GM18498 (cell line): ENCODE measurements around the gene FAM156B.
"Not testable (repeated sequence)": the region's sequence is repeated elsewhere in the genome, so short reads cannot be mapped to it uniquely, and the experiment has no call there.

ENCODE experiments used
- ATAC-seq: cut with Tn5 transposase; IDR thresholded peaks from one replicate; pipeline ENCODE4 v1.9.1; 2021; ENCODE audit warnings: mild to moderate bottlenecking, moderate library complexity; ENCODE audit not compliant: unreplicated experiment

The FAM156B gene

DNA sequence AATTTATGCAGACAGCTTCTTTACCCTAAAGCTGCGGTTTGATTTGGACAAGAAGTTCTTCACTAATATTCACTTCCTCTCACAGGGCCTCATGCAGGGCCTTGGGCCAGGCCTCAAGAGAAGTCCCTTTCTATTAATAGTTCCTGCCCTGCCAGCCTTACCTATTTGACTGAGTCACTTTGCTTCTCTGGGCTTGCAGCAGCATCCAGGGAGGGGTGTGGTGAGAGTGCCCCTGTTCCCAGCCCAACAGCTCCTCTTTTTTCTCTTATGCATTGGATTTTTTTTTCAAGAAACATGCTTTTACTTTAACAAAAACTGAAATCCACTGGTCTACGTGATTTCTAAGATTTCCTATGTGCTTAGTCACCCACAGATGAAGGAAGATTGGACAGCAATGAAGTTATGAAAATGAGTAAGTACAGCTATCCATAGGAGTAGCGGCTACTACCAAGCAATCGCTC lies 26.7 kb downstream of the FAM156B start:
- ATAC-seq: peak; percentile 49

DNA sequence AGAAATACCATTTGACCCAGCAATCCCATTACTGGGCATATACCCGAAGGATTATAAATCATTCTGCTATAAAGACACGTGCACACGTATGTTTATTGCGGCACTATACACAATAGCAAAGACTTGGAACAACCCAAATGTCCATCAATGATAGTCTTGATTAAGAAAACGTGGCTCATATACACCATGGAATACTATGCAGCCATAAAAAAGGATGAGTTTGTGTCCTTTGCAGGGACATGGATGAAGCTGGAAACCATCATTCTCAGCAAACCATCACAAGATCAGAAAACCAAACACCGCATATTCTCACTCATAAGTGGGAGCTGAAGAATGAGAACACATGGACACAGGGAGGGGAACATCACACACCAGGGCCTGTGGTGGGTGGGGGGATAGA lies 33.1 kb downstream of the FAM156B start:
- ATAC-seq: not testable (repeated sequence)

DNA sequence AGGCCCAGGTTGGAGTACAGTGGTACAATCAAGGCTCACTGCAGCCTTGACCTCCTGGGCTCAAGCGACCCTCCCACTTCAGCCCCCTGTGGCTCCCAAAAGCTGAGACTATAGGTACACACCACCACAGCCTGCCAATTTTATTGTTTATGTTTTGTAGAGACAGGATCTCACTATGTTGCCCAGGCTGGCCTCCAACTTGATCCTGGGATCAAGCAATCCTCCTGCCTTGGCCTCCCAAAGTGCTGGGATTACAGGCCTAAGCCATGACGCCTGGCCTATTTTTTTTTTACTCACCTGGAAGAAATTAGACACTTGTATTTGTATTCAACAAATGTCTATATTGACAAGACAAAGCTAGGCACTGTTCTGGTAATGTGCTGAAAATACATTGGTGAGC lies 36.1 kb downstream of the FAM156B start:
- no peak for ATAC-seq

DNA sequence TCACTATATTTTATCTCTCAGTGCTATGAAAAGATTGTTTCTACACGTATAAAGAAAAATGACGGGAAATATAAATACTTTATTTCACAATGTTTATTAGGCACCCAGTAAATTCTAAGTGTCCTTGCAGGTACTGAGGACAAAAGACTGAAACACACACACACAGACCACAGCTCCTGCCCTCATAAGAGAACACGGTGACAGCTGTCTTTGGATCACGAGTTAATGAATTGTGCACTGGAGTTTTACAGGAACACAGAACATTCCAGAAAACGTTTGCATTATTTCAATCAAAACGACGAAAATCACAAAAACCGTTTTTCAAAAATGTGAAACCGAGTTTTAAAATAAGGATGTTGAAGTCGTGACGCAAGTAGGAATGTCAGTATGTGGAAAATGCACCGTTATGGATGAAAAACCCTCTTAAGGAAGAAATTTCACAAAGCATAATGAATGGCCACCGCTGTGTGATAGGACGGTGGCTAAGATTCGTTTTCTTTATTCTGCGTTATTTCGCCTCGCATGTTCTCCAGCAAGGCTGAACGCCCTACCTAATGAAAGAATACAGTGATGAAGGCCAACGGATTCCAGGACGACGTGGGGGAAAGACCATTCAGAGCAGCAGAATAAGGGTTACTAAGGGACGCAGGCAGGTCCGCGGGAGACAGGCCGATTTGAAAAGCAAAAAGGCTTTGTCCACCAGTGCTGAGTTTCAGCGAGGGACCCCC lies 37.0 kb downstream of the FAM156B start:
- no peak for ATAC-seq

DNA sequence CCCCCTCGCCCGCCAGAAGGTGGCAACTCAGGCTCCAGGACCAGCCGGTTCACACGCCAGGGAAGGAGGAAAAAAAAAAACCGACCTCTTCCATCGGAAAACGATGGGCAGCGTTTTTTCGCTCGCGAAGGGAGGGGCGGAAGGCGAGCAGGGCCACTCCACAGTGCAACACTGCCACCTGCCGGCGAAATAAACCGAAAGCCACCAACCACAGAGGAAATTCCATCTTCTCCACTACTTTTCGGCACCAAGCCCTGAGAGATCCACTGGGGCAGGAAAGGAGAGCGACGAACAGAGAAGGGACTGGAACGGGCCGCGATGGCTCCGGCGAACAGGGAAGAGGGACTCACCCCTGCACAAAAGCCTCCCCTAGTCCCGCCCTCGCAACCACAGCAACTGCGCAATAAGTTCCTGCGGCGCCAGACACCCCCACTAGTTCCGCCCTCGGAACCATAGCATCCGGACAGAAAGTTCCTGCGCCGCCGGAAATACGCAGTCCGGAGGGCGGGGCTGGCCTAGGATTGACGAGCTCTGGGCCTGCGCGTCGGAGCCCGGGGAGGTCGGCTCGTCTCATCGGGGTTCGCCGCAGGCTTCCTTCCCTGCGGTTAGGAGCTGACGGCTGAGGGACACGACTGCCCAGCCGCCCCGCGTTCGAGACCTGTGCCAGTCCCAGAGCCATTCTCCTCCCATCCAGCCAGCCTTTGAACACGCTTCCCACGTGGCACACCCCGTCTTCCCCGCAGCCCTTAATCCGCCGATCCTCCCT lies 37.8 kb downstream of the FAM156B start:
- ATAC-seq: peak; percentile 92

DNA sequence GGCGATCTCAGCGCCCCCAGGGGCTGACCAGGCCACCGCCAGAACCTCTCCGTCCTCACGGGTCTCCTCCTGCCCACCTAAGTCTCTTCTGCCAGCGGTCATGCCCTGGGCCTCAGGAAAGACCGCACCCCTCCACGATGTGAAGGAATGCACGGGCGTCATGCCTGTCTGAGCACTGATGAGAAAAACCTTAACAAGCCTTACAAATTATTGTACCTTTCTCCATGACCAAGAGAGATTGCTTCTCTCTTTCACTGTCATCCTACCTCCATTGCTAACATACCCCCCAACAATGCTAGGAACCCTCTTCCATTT lies 38.3 kb downstream of the FAM156B start:
- not testable (repeated sequence) for ATAC-seq

DNA sequence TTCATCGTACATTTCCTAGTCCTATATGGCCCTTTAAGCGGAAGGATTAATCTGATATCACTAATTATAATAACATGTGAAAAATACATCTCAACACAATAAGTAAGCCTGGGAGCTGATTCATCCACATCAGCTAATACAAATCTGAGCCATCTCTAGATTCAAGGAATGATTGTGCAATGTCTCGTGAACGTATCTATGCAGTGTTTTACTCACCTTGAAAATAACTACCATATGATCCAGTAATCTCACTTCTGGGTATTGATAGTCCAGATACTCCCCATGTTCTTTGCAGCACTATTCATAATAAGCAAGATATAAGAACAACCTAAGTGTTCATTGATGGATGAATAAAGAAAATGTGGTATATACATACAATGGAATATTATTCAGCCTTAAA lies 43.6 kb downstream of the FAM156B start:
- not testable (repeated sequence) for ATAC-seq

DNA sequence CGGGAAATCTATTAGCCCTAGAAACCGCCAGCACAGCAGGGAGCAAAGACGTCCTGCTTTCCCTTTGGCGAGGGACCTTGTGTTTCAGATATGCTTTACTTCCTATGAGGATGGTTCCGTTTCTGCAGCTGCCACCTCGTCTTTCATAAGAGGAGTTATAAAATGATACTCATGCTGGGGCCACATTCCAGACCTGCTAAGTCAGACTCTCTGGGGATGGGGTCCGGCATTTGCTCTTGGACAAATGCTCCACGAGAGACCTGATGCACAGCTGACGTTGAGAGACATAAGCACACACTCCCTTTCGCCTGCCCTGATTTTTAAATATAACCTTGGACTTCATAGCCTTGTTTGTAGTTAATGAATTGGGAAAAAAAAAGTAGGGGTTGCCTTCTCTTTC lies 44.6 kb downstream of the FAM156B start:
- ATAC-seq: not testable (repeated sequence)

DNA sequence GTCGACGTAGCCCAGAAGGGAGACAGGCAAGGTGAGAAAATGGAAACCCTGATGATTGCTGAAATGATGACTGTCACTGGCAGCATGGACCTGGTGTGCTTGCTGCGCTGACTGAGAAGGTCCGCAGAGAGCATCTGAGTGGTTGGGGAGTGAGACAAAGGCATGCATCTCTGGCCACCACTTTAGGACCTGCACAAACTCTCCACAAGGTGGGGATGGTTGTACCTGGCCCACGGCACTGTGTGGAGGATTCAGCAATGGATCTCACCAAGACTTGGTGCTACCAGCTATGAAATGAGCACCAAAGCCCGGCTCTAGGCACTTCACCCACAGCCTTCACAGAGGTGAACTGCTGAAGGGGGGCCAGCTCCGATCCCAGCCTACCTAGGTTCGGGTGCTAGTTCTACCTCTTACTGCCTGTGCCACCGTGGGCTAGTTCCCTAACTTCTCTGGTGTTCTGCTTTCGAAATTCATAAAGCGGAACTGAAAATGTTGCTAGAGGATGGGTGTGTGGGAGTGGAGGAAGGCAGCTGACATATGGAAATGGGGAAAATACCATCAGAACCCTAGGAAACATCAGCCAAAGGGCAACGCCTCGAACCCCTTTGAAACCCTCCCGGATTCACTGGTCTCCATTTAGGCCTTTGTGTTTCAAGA lies 48.8 kb downstream of the FAM156B start:
- not testable (repeated sequence) for ATAC-seq

DNA sequence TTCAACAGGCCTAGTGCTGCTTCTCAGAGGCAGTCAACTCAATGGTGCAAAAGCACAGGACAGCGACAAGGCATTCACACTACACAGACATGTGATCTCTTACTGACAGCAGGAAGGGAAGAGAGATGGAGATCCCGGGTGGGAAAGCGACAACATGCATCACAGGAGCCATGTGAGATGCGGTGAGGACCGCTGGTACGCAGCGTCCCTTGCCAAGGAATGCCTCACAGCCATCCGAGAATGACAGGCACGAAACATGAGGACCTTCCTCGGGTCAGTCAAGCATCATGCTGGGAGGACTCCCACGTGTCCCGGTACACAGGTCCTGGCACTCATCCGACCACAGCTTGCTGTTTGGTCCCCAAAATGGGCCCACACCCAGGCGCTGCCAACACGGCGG lies 50.4 kb downstream of the FAM156B start:
- ATAC-seq: not testable (repeated sequence)

DNA sequence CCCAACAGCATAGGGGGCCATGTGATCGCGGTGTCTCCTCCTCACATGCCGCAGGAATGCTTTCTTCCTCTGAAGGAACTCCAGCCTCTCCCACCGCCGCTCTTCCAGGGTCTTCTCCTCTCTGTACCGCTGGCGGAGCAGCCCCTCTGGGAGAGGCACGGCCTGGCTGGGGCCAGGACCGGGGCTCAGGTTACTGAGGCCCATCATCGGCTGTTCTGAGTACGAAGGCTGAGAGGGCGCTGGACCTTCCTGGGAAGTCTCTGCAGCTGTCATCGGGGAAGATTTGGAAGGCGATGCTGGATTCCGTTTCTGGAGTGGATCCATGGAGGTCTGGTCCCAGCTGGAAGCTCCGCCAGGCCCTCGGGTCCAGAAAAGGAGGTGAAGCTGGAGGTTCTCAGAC lies 51.1 kb downstream of the FAM156B start:
- not testable (repeated sequence) for ATAC-seq

DNA sequence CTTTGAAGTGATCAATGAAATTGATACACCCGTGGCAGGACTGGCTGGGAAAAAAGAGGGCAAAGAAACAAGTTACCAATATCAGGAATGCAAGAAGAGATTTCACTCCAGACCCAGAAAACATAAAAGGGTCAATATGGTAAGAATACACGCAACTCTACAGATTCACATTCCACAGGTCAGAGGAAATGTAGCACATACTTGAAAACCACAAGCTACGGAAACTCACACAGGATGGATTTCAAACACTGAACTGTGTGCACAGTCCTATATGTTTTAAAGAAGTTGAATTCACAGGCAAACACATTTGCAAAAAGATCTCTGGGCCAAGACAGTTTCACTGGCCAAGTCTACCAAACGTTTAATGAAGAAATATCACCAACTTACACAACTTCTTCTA lies 52.2 kb downstream of the FAM156B start:
- ATAC-seq: not testable (repeated sequence)

DNA sequence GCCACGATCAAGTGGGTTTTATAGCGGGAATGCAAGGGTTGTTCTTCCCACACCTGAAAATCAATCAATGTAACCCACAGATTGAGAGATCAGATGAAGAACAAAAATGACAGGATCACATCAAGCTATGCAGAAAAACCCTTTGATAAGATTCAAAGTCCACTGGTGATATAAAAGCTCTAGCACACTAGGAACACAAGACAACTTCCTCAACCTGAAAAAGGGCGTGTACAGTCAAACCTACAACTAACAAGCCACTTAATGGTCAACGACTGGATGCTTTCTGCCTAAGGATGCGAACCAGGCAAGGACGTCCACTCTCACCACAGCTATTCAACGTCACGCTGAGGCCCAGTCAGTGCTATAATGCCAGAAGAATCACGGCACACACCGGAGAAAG lies 52.8 kb downstream of the FAM156B start:
- ATAC-seq: not testable (repeated sequence)
